Endothelial cell (in vitro differentiated cells): Measurements from ENCODE around the gene FAM98A. TPM values are rescaled to one million over a fixed set of nuclear protein-coding genes. Genes with fewer than 3 reads are reported as not detected.

Experiments used
- DNase-seq: peaks from one replicate; pipeline ENCODE4 v3.0.0; 2021; ENCODE audit warnings: low spot score
- H3K27ac Mint-ChIP-seq: one replicate; pipeline ENCODE4 v1.8.0; 2021; ENCODE audit warnings: mixed read lengths, inconsistent platforms; ENCODE audit not compliant: unreplicated experiment
- H3K27me3 Mint-ChIP-seq: one replicate; pipeline ENCODE4 v1.8.0; 2021; ENCODE audit warnings: mild to moderate bottlenecking, moderate library complexity, mixed read lengths, inconsistent platforms; ENCODE audit not compliant: unreplicated experiment
- H3K36me3 Mint-ChIP-seq: one replicate; pipeline ENCODE4 v1.8.0; 2021; ENCODE audit warnings: mild to moderate bottlenecking, low read depth, mixed read lengths, inconsistent platforms; ENCODE audit not compliant: unreplicated experiment
- H3K4me1 Mint-ChIP-seq: one replicate; pipeline ENCODE4 v1.8.0; 2021; ENCODE audit warnings: mild to moderate bottlenecking, mixed read lengths, inconsistent platforms; ENCODE audit not compliant: unreplicated experiment
- H3K4me3 Mint-ChIP-seq: one replicate; pipeline ENCODE4 v1.8.0; 2021; ENCODE audit warnings: mild to moderate bottlenecking, mixed read lengths, inconsistent platforms; ENCODE audit not compliant: unreplicated experiment
- H3K9me3 Mint-ChIP-seq: one replicate; pipeline ENCODE4 v1.8.0; 2021; ENCODE audit warnings: mixed read lengths, inconsistent platforms; ENCODE audit not compliant: unreplicated experiment
- total RNA-seq: library from RNA; stranded (reverse); fragmentation: NEBNext Ultra II Directional; extraction: Animal tissue kit (Norgen Biotek cat#: 25700); gene quantifications from one replicate; pipeline ENCODE4 v1.2.1, GENCODE V29; 2021; ENCODE audit not compliant: unreplicated experiment
- TF ChIP-seq, protein P1 (sequence below): fragments of 200-600 bp; sonication (generic); IDR thresholded peaks from one replicate; pipeline ENCODE4 v1.5.0; 2021; ENCODE audit warnings: antibody characterized with exemption; ENCODE audit not compliant: unreplicated experiment

FAM98A gene
- total RNA-seq, 1 donor from 2014 or later, result 47.9 TPM

DNA sequence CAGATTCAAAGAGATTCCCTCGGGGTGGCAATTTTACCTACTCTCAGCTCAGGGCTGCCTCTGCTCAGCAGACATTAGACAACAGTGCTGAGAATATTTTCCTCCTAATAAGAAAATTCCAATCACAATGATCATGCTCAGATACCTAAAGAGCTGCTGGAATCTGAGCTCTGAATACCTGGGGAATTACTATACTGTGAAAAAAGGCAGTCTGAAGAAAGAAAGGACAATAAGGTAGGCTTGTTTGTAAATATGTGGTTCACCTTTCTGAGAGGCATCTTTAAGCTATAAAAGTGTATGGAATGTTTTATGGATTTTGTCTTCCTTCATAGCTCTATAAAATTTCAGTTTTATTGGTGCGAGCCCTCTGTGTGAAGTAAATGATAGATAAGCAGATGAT lies 34.2 kb upstream of the FAM98A start:
- no peak overlapping the region for H3K27ac Mint-ChIP-seq
- H3K4me3 Mint-ChIP-seq, result no peak overlapping the region
- TF ChIP-seq, protein P1, sequence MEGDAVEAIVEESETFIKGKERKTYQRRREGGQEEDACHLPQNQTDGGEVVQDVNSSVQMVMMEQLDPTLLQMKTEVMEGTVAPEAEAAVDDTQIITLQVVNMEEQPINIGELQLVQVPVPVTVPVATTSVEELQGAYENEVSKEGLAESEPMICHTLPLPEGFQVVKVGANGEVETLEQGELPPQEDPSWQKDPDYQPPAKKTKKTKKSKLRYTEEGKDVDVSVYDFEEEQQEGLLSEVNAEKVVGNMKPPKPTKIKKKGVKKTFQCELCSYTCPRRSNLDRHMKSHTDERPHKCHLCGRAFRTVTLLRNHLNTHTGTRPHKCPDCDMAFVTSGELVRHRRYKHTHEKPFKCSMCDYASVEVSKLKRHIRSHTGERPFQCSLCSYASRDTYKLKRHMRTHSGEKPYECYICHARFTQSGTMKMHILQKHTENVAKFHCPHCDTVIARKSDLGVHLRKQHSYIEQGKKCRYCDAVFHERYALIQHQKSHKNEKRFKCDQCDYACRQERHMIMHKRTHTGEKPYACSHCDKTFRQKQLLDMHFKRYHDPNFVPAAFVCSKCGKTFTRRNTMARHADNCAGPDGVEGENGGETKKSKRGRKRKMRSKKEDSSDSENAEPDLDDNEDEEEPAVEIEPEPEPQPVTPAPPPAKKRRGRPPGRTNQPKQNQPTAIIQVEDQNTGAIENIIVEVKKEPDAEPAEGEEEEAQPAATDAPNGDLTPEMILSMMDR, result no peak
- H3K27me3 Mint-ChIP-seq, result no peaks in the 10 kb centered on the region
- no peak for DNase-seq
- H3K9me3 Mint-ChIP-seq, result no peaks in the 10 kb centered on the region
- no peaks in the 10 kb centered on the region for H3K36me3 Mint-ChIP-seq
- H3K4me1 Mint-ChIP-seq, result no peaks in the 10 kb centered on the region

- Mint-ChIP-seq H3K36me3 (no peaks in the 10 kb centered on the region), H3K27me3 (no peaks in the 10 kb centered on the region), H3K27ac (no peak overlapping the region), H3K4me1 (no peaks in the 10 kb centered on the region), H3K9me3 (no peaks in the 10 kb centered on the region), H3K4me3 (no peak overlapping the region)
- no peak for DNase-seq
- TF ChIP-seq, protein P1, result no peak
Observed at GRCh38 chr2:33632831-33633230, 33.7 kb upstream of the FAM98A start.

DNA sequence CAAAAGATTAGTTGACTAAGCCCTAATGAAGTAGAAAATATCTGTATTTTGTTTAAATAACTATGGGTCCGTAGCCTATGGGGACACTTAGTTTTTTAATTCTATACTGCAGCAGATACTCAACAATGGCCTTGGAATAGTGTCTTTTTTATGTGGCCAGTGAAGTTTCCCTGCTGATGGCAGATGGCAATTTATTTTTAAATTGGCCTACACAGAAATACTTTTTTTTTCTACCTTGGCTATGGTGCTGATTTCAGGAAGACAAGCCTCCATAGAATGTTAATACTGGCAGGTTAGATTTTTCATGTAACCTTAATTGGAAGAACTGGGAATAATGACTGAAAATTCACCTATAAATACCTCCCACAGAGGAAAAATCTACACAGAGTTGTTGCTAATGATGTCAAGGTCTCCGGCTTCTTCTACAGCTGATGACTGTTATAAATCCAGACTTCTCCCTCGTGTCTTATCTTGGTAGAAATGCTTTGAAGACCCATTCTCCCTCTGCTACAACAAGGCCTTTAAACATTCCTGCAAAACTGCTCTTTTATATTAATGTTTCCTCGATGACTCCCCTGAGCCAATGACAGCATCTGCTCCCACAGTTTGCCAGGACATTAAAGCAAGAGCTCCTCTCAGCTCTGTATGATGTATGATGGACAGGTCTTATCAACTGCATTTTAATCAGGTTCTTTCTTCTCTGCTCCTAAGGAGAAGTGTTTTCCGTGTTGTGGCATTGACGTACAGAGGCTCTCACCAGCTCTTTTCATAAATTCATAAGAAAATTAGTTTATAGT lies 29.1 kb upstream of the FAM98A start:
- Mint-ChIP-seq H3K4me1 (no peaks in the 10 kb centered on the region), H3K36me3 (no peaks in the 10 kb centered on the region), H3K9me3 (no peaks in the 10 kb centered on the region), H3K4me3 (no peak overlapping the region), H3K27ac (no peak overlapping the region), H3K27me3 (no peaks in the 10 kb centered on the region)
- DNase-seq, result no peak
- TF ChIP-seq, protein P1, result no peak

DNA sequence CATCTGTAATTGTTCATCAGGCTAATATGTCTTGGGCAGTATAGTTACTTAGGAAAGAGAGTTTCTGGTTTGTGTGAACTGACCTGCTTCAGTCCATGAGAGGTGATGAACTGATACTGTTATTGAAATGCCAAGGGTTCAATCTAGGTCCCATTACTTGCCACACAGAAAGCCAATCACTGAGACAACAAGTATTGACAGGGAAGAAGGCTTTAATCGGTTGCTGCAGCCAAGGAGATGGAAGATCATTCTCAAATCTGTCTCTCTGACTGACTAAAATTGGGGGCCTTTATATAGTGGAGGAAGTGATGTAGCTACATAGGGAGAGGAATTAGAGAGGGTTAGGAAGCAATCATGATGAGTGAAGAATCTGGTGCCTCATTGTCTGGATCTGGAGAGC lies 19.9 kb upstream of the FAM98A start:
- H3K27ac Mint-ChIP-seq, result no peak overlapping the region
- H3K27me3 Mint-ChIP-seq, result no peaks in the 10 kb centered on the region
- H3K4me3 Mint-ChIP-seq, result peak overlapping the region; percentile 19
- TF ChIP-seq, protein P1, result no peak
- no peaks in the 10 kb centered on the region for H3K4me1 Mint-ChIP-seq
- peaks cover 5% of the 10 kb centered on the region for H3K9me3 Mint-ChIP-seq
- peaks cover 17% of the 10 kb centered on the region for H3K36me3 Mint-ChIP-seq
- DNase-seq, result no peak

- H3K27me3 Mint-ChIP-seq, result no peaks in the 10 kb centered on the region
- TF ChIP-seq, protein P1, result no peak
- H3K36me3 Mint-ChIP-seq, result peaks cover 17% of the 10 kb centered on the region
Observed at GRCh38 chr2:33617989-33618388, 18.9 kb upstream of the FAM98A start.

More at GRCh38 chr2:33617989-33618388, 18.9 kb upstream of the FAM98A start:
- Mint-ChIP-seq H3K27ac (no peak overlapping the region), H3K9me3 (peaks cover 5% of the 10 kb centered on the region), H3K4me1 (no peaks in the 10 kb centered on the region), H3K4me3 (peak overlapping the region; percentile 7)
- DNase-seq, result no peak
